ENCODE results near the gene KRTAP19-2. TPM values are rescaled to one million over a fixed set of nuclear protein-coding genes. Genes with fewer than 3 reads are reported as not detected.
"Not testable (repeated sequence)": the region's sequence is repeated elsewhere in the genome, so short reads cannot be mapped to it uniquely, and the experiment has no call there.

The KRTAP19-2 gene
- polyA plus RNA-seq, 1 donor (not counting 4 experiments of a cell fraction or from before 2014, with no cell fraction given) = not detected

DNA sequence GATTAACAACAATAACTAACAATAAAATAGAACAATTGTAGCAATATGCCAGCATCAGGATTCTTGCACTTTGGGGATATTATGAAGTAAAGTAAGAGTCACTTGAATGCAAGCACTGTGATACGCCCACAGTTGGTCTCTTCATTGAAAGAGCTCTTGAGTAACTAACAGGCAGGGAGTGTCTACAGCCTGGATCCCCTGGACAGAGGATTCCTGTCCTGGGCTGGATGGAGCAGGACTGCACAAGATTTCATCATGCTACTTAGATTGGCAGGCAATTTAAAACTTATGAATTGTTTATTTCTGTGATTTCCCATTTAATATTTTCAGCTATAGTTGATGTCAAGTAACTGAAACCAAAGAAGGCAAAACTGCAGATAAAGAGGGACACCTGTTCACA lies 28.4 kb upstream of the KRTAP19-2 start:
- H3K9me3 ChIP-seq (ENCODE audit: control insufficient read depth, low read depth, low read length) = no peaks in the 10 kb centered on the region
- FAIRE-seq = no peak

DNA sequence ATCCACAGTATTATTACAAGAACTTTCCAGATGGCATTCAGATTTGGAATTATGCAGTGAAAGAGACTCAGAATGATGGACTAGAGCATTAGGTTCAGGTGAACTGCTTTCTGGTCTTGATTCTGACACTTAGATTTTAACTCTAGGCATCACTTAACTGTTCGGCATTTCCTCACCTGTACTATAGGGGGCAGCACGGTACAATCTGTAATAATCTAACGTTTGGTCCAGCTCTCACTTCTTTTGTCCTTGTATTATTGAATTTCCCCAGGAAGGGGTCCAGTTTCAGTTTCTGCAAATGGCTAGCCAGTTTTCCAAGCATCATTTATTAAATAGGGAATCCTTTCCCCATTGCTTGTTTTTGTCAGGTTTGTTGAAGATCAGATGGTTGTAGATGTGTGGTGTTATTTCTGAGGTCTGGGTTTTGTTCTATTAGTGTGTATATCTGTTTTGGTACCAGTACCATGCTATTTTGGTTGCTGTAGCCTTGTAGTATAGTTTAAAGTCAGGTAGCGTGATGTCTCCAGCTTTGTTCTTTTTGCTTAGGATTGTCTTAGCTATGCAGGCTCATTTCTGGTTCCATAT lies 18.5 kb upstream of the KRTAP19-2 start:
- H4K20me1 ChIP-seq (ENCODE audit: control insufficient read depth, extremely low read depth, insufficient read depth, low read length); H3K9me3 ChIP-seq (ENCODE audit: control insufficient read depth, low read depth, low read length); H3K9ac ChIP-seq (ENCODE audit: control insufficient read depth, extremely low read depth, insufficient read depth, low read length); H3K4me3 ChIP-seq (ENCODE audit: control insufficient read depth in 2 of 3, extremely low read depth in 1 of 3, insufficient read depth in 2 of 3, low read depth in 1 of 3, low read length in 3 of 3); H3K27me3 ChIP-seq (ENCODE audit: control insufficient read depth, extremely low read depth, insufficient read depth, low read length); H3K4me1 ChIP-seq (ENCODE audit: control insufficient read depth, extremely low read depth, insufficient read depth, low read length); H3K27ac ChIP-seq (ENCODE audit: control insufficient read depth, insufficient read depth, low read length); dilution Hi-C loops (cut with MboI; ENCODE audit: extremely low pct_ligation_motif_present, low sequenced_read_pairs); FAIRE-seq; H3K4me2 ChIP-seq (ENCODE audit: control insufficient read depth, extremely low read depth, insufficient read depth, low read depth, low read length); H3K79me2 ChIP-seq (ENCODE audit: control insufficient read depth, insufficient read depth, low read length); DNase-seq (ENCODE audit: low read depth, low spot score); H3K36me3 ChIP-seq (ENCODE audit: control insufficient read depth in 2 of 2, extremely low read depth in 1 of 2, insufficient read depth in 2 of 2, low read length in 2 of 2); H2AFZ ChIP-seq (ENCODE audit: control insufficient read depth, low read length); H3K9me1 ChIP-seq (ENCODE audit: control insufficient read depth, extremely low read depth, insufficient read depth, low read length): not testable (repeated sequence)
- TF ChIP-seq, protein P1, sequence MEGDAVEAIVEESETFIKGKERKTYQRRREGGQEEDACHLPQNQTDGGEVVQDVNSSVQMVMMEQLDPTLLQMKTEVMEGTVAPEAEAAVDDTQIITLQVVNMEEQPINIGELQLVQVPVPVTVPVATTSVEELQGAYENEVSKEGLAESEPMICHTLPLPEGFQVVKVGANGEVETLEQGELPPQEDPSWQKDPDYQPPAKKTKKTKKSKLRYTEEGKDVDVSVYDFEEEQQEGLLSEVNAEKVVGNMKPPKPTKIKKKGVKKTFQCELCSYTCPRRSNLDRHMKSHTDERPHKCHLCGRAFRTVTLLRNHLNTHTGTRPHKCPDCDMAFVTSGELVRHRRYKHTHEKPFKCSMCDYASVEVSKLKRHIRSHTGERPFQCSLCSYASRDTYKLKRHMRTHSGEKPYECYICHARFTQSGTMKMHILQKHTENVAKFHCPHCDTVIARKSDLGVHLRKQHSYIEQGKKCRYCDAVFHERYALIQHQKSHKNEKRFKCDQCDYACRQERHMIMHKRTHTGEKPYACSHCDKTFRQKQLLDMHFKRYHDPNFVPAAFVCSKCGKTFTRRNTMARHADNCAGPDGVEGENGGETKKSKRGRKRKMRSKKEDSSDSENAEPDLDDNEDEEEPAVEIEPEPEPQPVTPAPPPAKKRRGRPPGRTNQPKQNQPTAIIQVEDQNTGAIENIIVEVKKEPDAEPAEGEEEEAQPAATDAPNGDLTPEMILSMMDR (optimal IDR thresholded peaks at IDR 0.05 in 1 of 3, IDR thresholded peaks at IDR 0.05 in 1 of 3, conservative IDR thresholded peaks at IDR 0.05 in 1 of 3; ENCODE audit: extremely low read depth in 1 of 3, insufficient read depth in 2 of 3, low read length in 3 of 3) = peak; percentile 51 to 73 (median 62)

More for the DNA sequence above, 28.4 kb upstream of the KRTAP19-2 start:
- H3K4me3 ChIP-seq (ENCODE audit: control insufficient read depth in 2 of 3, extremely low read depth in 1 of 3, insufficient read depth in 2 of 3, low read depth in 1 of 3, low read length in 3 of 3) = no peak overlapping the region
- no peak for TF ChIP-seq EZH2 (IDR thresholded peaks at IDR 0.05; ENCODE audit: low read length)
- TF ChIP-seq, protein P1 (optimal IDR thresholded peaks at IDR 0.05 in 1 of 3, IDR thresholded peaks at IDR 0.05 in 1 of 3, conservative IDR thresholded peaks at IDR 0.05 in 1 of 3; ENCODE audit: extremely low read depth in 1 of 3, insufficient read depth in 2 of 3, low read length in 3 of 3) = no peak
- no peaks in the 10 kb centered on the region for H3K36me3 ChIP-seq (ENCODE audit: control insufficient read depth in 2 of 2, extremely low read depth in 1 of 2, insufficient read depth in 2 of 2, low read length in 2 of 2)
- H3K9me1 ChIP-seq (ENCODE audit: control insufficient read depth, extremely low read depth, insufficient read depth, low read length) = no peaks in the 10 kb centered on the region
- H3K9ac ChIP-seq (ENCODE audit: control insufficient read depth, extremely low read depth, insufficient read depth, low read length) = no peak overlapping the region
- no peaks in the 10 kb centered on the region for H4K20me1 ChIP-seq (ENCODE audit: control insufficient read depth, extremely low read depth, insufficient read depth, low read length)
- no peaks in the 10 kb centered on the region for H3K79me2 ChIP-seq (ENCODE audit: control insufficient read depth, insufficient read depth, low read length)
- H3K27me3 ChIP-seq (ENCODE audit: control insufficient read depth, extremely low read depth, insufficient read depth, low read length) = no peaks in the 10 kb centered on the region
- no peak for DNase-seq (ENCODE audit: low read depth, low spot score)
- H3K4me1 ChIP-seq (ENCODE audit: control insufficient read depth, extremely low read depth, insufficient read depth, low read length) = no peaks in the 10 kb centered on the region
- no peak overlapping the region for H3K27ac ChIP-seq (ENCODE audit: control insufficient read depth, insufficient read depth, low read length)
- H3K4me2 ChIP-seq (ENCODE audit: control insufficient read depth, extremely low read depth, insufficient read depth, low read depth, low read length) = no peak overlapping the region
- no peak overlapping the region for H2AFZ ChIP-seq (ENCODE audit: control insufficient read depth, low read length)
- dilution Hi-C loops (cut with MboI; ENCODE audit: extremely low pct_ligation_motif_present, low sequenced_read_pairs) = no loop called here

Measured in keratinocyte (primary cell).